ENCODE results near the gene JMJD4.
A peak's percentile ranks its signal among the peaks of the same experiment; 100 is the strongest.

JMJD4 gene

GRCh38 chr1:227749225-227749624, 14.1 kb upstream of the JMJD4 start:
- no peak for DNase-seq (ENCODE audit: low spot score)

- no peak for DNase-seq (ENCODE audit: low spot score)
Measured at GRCh38 chr1:227748496-227749182, 13.5 kb upstream of the JMJD4 start.

GRCh38 chr1:227747948-227748495, 12.9 kb upstream of the JMJD4 start:
- DNase-seq (ENCODE audit: low spot score): no peak

- DNase-seq (ENCODE audit: low spot score): no peak
Measured at GRCh38 chr1:227747382-227747781, 12.3 kb upstream of the JMJD4 start.

- DNase-seq (ENCODE audit: low spot score): no peak
Measured at GRCh38 chr1:227746676-227747075, 11.6 kb upstream of the JMJD4 start.

- no peak for DNase-seq (ENCODE audit: low spot score)
Measured at GRCh38 chr1:227745568-227746265, 10.6 kb upstream of the JMJD4 start.

GRCh38 chr1:227744668-227745067, 9.6 kb upstream of the JMJD4 start:
- DNase-seq (ENCODE audit: low spot score): no peak

- DNase-seq (ENCODE audit: low spot score): no peak
Measured at GRCh38 chr1:227742738-227743715, 7.9 kb upstream of the JMJD4 start.

GRCh38 chr1:227741166-227741870, 6.2 kb upstream of the JMJD4 start:
- no peak for DNase-seq (ENCODE audit: low spot score)

GRCh38 chr1:227740401-227740960, 5.4 kb upstream of the JMJD4 start:
- DNase-seq (ENCODE audit: low spot score): no peak

GRCh38 chr1:227739636-227740035, 4.5 kb upstream of the JMJD4 start:
- DNase-seq (ENCODE audit: low spot score): no peak

- no peak for DNase-seq (ENCODE audit: low spot score)
Measured at GRCh38 chr1:227738820-227739219, 3.7 kb upstream of the JMJD4 start.

GRCh38 chr1:227736814-227737432, 1.8 kb upstream of the JMJD4 start:
- no peak for DNase-seq (ENCODE audit: low spot score)

- no peak for DNase-seq (ENCODE audit: low spot score)
Measured at GRCh38 chr1:227735539-227736285, 610 bp upstream of the JMJD4 start.

- DNase-seq (ENCODE audit: low spot score): peak; percentile 50
Measured at GRCh38 chr1:227734546-227734855, 601 bp downstream of the JMJD4 start.

GRCh38 chr1:227733751-227734545, 1.2 kb downstream of the JMJD4 start:
- no peak for DNase-seq (ENCODE audit: low spot score)

- no peak for DNase-seq (ENCODE audit: low spot score)
Measured at GRCh38 chr1:227733309-227733705, 1.8 kb downstream of the JMJD4 start.

- DNase-seq (ENCODE audit: low spot score): no peak
Measured at GRCh38 chr1:227732586-227733308, 2.4 kb downstream of the JMJD4 start.
